Fibroblast of lung (primary cell): ENCODE data around the gene ITGA5. TPM values are rescaled to one million over a fixed set of nuclear protein-coding genes. Genes with fewer than 3 reads are reported as not detected.

Source experiments
- DNase-seq, 2 donors: peaks; one replicate each; pipeline versions ENCODE4 v3.0.0 to v3.0.0-alpha.2; 2010; ENCODE audit warnings: low read depth in 2 of 2
- H2AFZ ChIP-seq: 2 replicates; pipeline ENCODE4 v1.5.1; 2012; ENCODE audit warnings: low read length, control low read depth, inconsistent platforms
- H3K27ac ChIP-seq: 2 replicates; pipeline ENCODE4 v1.5.1; 2011; ENCODE audit warnings: low read length, control low read depth; ENCODE audit not compliant: insufficient read depth
- H3K27me3 ChIP-seq: 2 replicates; pipeline ENCODE4 v1.5.1; 2011; ENCODE audit warnings: mild to moderate bottlenecking, low read length; ENCODE audit not compliant: control insufficient read depth, insufficient read depth
- H3K36me3 ChIP-seq: 2 replicates; pipeline ENCODE4 v1.5.1; 2011; ENCODE audit warnings: low read length; ENCODE audit not compliant: control insufficient read depth, insufficient read depth
- H3K4me1 ChIP-seq: 2 replicates; pipeline ENCODE4 v1.5.1; 2011; ENCODE audit warnings: low read length; ENCODE audit not compliant: control insufficient read depth, insufficient read depth; ENCODE audit errors: extremely low read depth
- H3K4me2 ChIP-seq: 2 replicates; pipeline ENCODE4 v1.5.1; 2011; ENCODE audit warnings: low read length, control low read depth; ENCODE audit not compliant: insufficient read depth; ENCODE audit errors: extremely low read depth
- H3K4me3 ChIP-seq, 4 experiments: fragments of 200-600 bp in 1 of 4; sonication (generic) in 1 of 4; replicated peaks in 1 of 4; 2 replicates each; pipeline ENCODE4 v1.5.1; 2011 to 2016; ENCODE audit warnings: low read length in 4 of 4, low read depth in 3 of 4, mild to moderate bottlenecking in 3 of 4, control low read depth in 2 of 4, inconsistent platforms in 1 of 4, mixed read lengths in 1 of 4; ENCODE audit not compliant: insufficient read depth in 1 of 4; ENCODE audit errors: control extremely low read depth in 1 of 4
- H3K79me2 ChIP-seq: 2 replicates; pipeline ENCODE4 v1.5.1; 2012; ENCODE audit warnings: mild to moderate bottlenecking, low read length, inconsistent platforms; ENCODE audit not compliant: control insufficient read depth, insufficient read depth
- H3K9ac ChIP-seq: 2 replicates; pipeline ENCODE4 v1.5.1; 2011; ENCODE audit warnings: mild to moderate bottlenecking, low read length, control low read depth; ENCODE audit not compliant: insufficient read depth
- H3K9me3 ChIP-seq: 2 replicates; pipeline ENCODE4 v1.5.1; 2012; ENCODE audit warnings: low read depth, low read length; ENCODE audit not compliant: control insufficient read depth, insufficient read depth
- H4K20me1 ChIP-seq: 2 replicates; pipeline ENCODE4 v1.5.1; 2011; ENCODE audit warnings: low read length; ENCODE audit not compliant: control insufficient read depth, insufficient read depth; ENCODE audit errors: extremely low read depth
- CTCF ChIP-seq, 2 donors: IDR thresholded peaks in 1 of 2; conservative IDR thresholded peaks in 1 of 2; 1 replicate in 1 of 2; 2 replicates in 1 of 2; pipeline ENCODE4 v1.5.1; 2011 to 2012; ENCODE audit warnings: low read length in 2 of 2, control low read depth in 1 of 2, inconsistent platforms in 1 of 2, low read depth in 1 of 2, mild to moderate bottlenecking in 1 of 2
- EZH2 ChIP-seq: IDR thresholded peaks from 2 replicates; pipeline ENCODE4 v1.5.1; 2012; ENCODE audit warnings: low read length, control low read depth, mild to moderate bottlenecking; ENCODE audit errors: missing control alignments
- polyA plus RNA-seq, 2 donors: library from polyadenylated mRNA; depleted of rRNA in 1 of 2; stranded (reverse) in 1 of 2; unstranded in 1 of 2; fragments of >200 nt; gene quantifications; 2 replicates each; pipeline ENCODE4 v1.2.1, GENCODE V29; 2011 to 2012; ENCODE audit warnings: missing spikeins in 1 of 2
- total RNA-seq: library from RNA; depleted of rRNA; stranded (reverse); fragments of >200 nt; gene quantifications from 2 replicates; pipeline ENCODE4 v1.2.1, GENCODE V29; 2014

The ITGA5 gene
- total and polyA plus RNA-seq, 2 donors (not counting 1 experiment from before 2014, with no cell fraction given), result 199 to 232 TPM

- no peak overlapping the region for H2AFZ ChIP-seq
- no peak for TF ChIP-seq CTCF (conservative IDR thresholded peaks at IDR 0.05 in 1 of 2, IDR thresholded peaks at IDR 0.05 in 1 of 2; ENCODE audit: low read depth in 1 of 2, low read length in 2 of 2)
- TF ChIP-seq EZH2, result no peak
- peaks cover 15% of the 10 kb centered on the region for H3K36me3 ChIP-seq
- no peaks in the 10 kb centered on the region for H3K79me2 ChIP-seq
- no peak overlapping the region for H3K27ac ChIP-seq
- DNase-seq, result no peak
- no peaks in the 10 kb centered on the region for H4K20me1 ChIP-seq
- H3K9me3 ChIP-seq, result no peaks in the 10 kb centered on the region
- H3K4me2 ChIP-seq, result no peak overlapping the region
- H3K27me3 ChIP-seq, result no peaks in the 10 kb centered on the region
- H3K4me1 ChIP-seq, result peaks cover 14% of the 10 kb centered on the region
- no peak overlapping the region for H3K4me3 ChIP-seq
- no peak overlapping the region for H3K9ac ChIP-seq
These were observed 68.3 kb downstream of the ITGA5 start for GRCh38 chr12:54350743-54351142.

GRCh38 chr12:54349679-54350078 lies 69.4 kb downstream of the ITGA5 start:
- Histone ChIP-seq H3K79me2 (no peaks in the 10 kb centered on the region), H3K27ac (no peak overlapping the region), H3K4me1 (peaks cover 14% of the 10 kb centered on the region), H3K9ac (no peak overlapping the region), H3K4me2 (no peak overlapping the region), H2AFZ (no peak overlapping the region), H3K4me3 (no peak overlapping the region), H4K20me1 (no peaks in the 10 kb centered on the region), H3K9me3 (no peaks in the 10 kb centered on the region), H3K36me3 (peaks cover 19% of the 10 kb centered on the region), H3K27me3 (no peaks in the 10 kb centered on the region)
- TF ChIP-seq EZH2 (no peak), CTCF (conservative IDR thresholded peaks at IDR 0.05 in 1 of 2, IDR thresholded peaks at IDR 0.05 in 1 of 2; ENCODE audit: low read depth in 1 of 2, low read length in 2 of 2) (no peak)
- no peak for DNase-seq

- TF ChIP-seq EZH2, result no peak
- TF ChIP-seq CTCF (conservative IDR thresholded peaks at IDR 0.05 in 1 of 2, IDR thresholded peaks at IDR 0.05 in 1 of 2; ENCODE audit: low read depth in 1 of 2, low read length in 2 of 2), result no peak
These were observed 70.0 kb downstream of the ITGA5 start for GRCh38 chr12:54349036-54349435.

More at GRCh38 chr12:54349036-54349435, 70.0 kb downstream of the ITGA5 start:
- peaks cover 14% of the 10 kb centered on the region for H3K4me1 ChIP-seq
- no peak overlapping the region for H3K27ac ChIP-seq
- H3K9me3 ChIP-seq, result no peaks in the 10 kb centered on the region
- H2AFZ ChIP-seq, result no peak overlapping the region
- no peaks in the 10 kb centered on the region for H3K27me3 ChIP-seq
- no peaks in the 10 kb centered on the region for H4K20me1 ChIP-seq
- DNase-seq, result no peak
- no peak overlapping the region for H3K4me2 ChIP-seq
- H3K4me3 ChIP-seq, result no peak overlapping the region
- H3K36me3 ChIP-seq, result peaks cover 19% of the 10 kb centered on the region
- H3K79me2 ChIP-seq, result no peaks in the 10 kb centered on the region
- H3K9ac ChIP-seq, result no peak overlapping the region

Other genes with a start within 250 kb of the ITGA5 start
- 24.1 and 34.7 TPM in 2 replicates for gene SMUG1, start 230.3 kb downstream of the ITGA5 start, total RNA-seq
- 22.5 and 23.7 TPM in 2 replicates for gene SMUG1, start 230.3 kb downstream of the ITGA5 start, polyA plus RNA-seq
- 20.5 and 27.7 TPM in 2 replicates for gene CBX5, start 139.1 kb downstream of the ITGA5 start, total RNA-seq
- gene CBX5, start 139.1 kb downstream of the ITGA5 start, polyA plus RNA-seq, result 64.0 and 71.1 TPM in 2 replicates
- 305 and 311 TPM in 2 replicates for gene HNRNPA1, start 138.5 kb downstream of the ITGA5 start, total RNA-seq
- gene HNRNPA1, start 138.5 kb downstream of the ITGA5 start, polyA plus RNA-seq, result 1,057 and 1,326 TPM in 2 replicates
- under 0.01 and 0.17 TPM in 2 replicates for gene NFE2, start 118.3 kb downstream of the ITGA5 start, total RNA-seq
- 0.07 and 0.34 TPM in 2 replicates for gene NFE2, start 118.3 kb downstream of the ITGA5 start, polyA plus RNA-seq
- gene COPZ1, start 94.1 kb downstream of the ITGA5 start, total RNA-seq, result 80.9 and 97.9 TPM in 2 replicates
- 305 and 324 TPM in 2 replicates for gene COPZ1, start 94.1 kb downstream of the ITGA5 start, polyA plus RNA-seq
- gene GPR84, start 54.8 kb downstream of the ITGA5 start, total RNA-seq, result not detected in 2 replicates
- gene GPR84, start 54.8 kb downstream of the ITGA5 start, polyA plus RNA-seq, result 0.03 TPM in 1 of 2 replicates, not detected in the other
- 2.3 and 3.3 TPM in 2 replicates for gene ZNF385A, start 34.5 kb downstream of the ITGA5 start, total RNA-seq
- gene ZNF385A, start 34.5 kb downstream of the ITGA5 start, polyA plus RNA-seq, result 0.64 and 0.69 TPM in 2 replicates
- gene GTSF1, start 54.3 kb upstream of the ITGA5 start, total RNA-seq, result not detected in 2 replicates
- gene GTSF1, start 54.3 kb upstream of the ITGA5 start, polyA plus RNA-seq, result not detected in 2 replicates
- gene NCKAP1L, start 78.5 kb upstream of the ITGA5 start, total RNA-seq, result under 0.01 TPM in 2 replicates
- gene NCKAP1L, start 78.5 kb upstream of the ITGA5 start, polyA plus RNA-seq, result 0.01 and 0.02 TPM in 2 replicates
- gene PDE1B, start 130.3 kb upstream of the ITGA5 start, total RNA-seq, result not detected in 2 replicates
- not detected in 2 replicates for gene PDE1B, start 130.3 kb upstream of the ITGA5 start, polyA plus RNA-seq
- gene PPP1R1A, start 169.4 kb upstream of the ITGA5 start, total RNA-seq, result not detected in 2 replicates
- gene PPP1R1A, start 169.4 kb upstream of the ITGA5 start, polyA plus RNA-seq, result not detected in 2 replicates
- not detected in 2 replicates for gene LACRT, start 215.6 kb upstream of the ITGA5 start, total RNA-seq
- not detected in 2 replicates for gene LACRT, start 215.6 kb upstream of the ITGA5 start, polyA plus RNA-seq
- not detected in 2 replicates for gene DCD, start 229.1 kb upstream of the ITGA5 start, total RNA-seq
- gene DCD, start 229.1 kb upstream of the ITGA5 start, polyA plus RNA-seq, result not detected in 2 replicates